Stimulated activated CD8-positive, alpha-beta memory T cell treated with anti-CD3 and anti-CD28 coated beads, Interleukin-4, amount 100 ng/mL, for 24 hours (primary cell): Measurements from ENCODE around the gene HCRTR1.

ENCODE experiments used
- DNase-seq: peaks from one replicate; pipeline ENCODE4 v3.0.0-alpha.2; 2020; ENCODE audit warnings: low read depth

The HCRTR1 gene

GRCh38 chr1:31617218-31617915, at the start of gene HCRTR1:
TSS of gene HCRTR1 (plus strand) at chr1:31617689. CDS start at chr1:31619193, 1,504 bp downstream.
- DNase-seq, result no peak

GRCh38 chr1:31567956-31568570, 49.4 kb upstream of the HCRTR1 start:
- no peak for DNase-seq

- DNase-seq, result no peak
Observed at GRCh38 chr1:31568895-31569595, 48.4 kb upstream of the HCRTR1 start.

GRCh38 chr1:31569596-31570173, 47.8 kb upstream of the HCRTR1 start:
- DNase-seq, result no peak

GRCh38 chr1:31570228-31570627, 47.3 kb upstream of the HCRTR1 start:
- no peak for DNase-seq

- no peak for DNase-seq
Observed at GRCh38 chr1:31570906-31571305, 46.6 kb upstream of the HCRTR1 start.

GRCh38 chr1:31571340-31572295, 45.9 kb upstream of the HCRTR1 start:
- no peak for DNase-seq

- DNase-seq, result no peak
Observed at GRCh38 chr1:31572323-31573104, 45.0 kb upstream of the HCRTR1 start.

GRCh38 chr1:31573261-31573660, 44.2 kb upstream of the HCRTR1 start:
- DNase-seq, result no peak

- DNase-seq, result no peak
Observed at GRCh38 chr1:31574749-31575368, 42.6 kb upstream of the HCRTR1 start.

- DNase-seq, result no peak
Observed at GRCh38 chr1:31575369-31576140, 41.9 kb upstream of the HCRTR1 start.

GRCh38 chr1:31576201-31576669, 41.3 kb upstream of the HCRTR1 start, which contains the start of gene TINAGL1:
TSS of gene TINAGL1 (plus strand) at chr1:31576515. CDS start at chr1:31577149, 634 bp downstream.
- DNase-seq, result no peak

- no peak for DNase-seq
Observed at GRCh38 chr1:31576743-31577455, 40.6 kb upstream of the HCRTR1 start.

- no peak for DNase-seq
Observed at GRCh38 chr1:31577515-31578192, 39.8 kb upstream of the HCRTR1 start.

- no peak for DNase-seq
Observed at GRCh38 chr1:31579374-31579773, 38.1 kb upstream of the HCRTR1 start.

GRCh38 chr1:31580513-31580870, 37.0 kb upstream of the HCRTR1 start:
- DNase-seq, result no peak

- no peak for DNase-seq
Observed at GRCh38 chr1:31580891-31581603, 36.4 kb upstream of the HCRTR1 start.
